NCI-H524 (cell line): ENCODE results near the gene XXYLT1.
A peak's percentile ranks its signal among the peaks of the same experiment; 100 is the strongest.
"Not testable (repeated sequence)": the region's sequence is repeated elsewhere in the genome, so short reads cannot be mapped to it uniquely, and the experiment has no call there.

Experiments
- DNase-seq, 2 experiments: peaks; one replicate each; lab custom pipeline; 2025; lab: John Stamatoyannopoulos, UW

Gene XXYLT1

GRCh38 chr3:195064300-195064931 lies 206.5 kb downstream of the XXYLT1 start:
- DNase-seq = no peak

DNA sequence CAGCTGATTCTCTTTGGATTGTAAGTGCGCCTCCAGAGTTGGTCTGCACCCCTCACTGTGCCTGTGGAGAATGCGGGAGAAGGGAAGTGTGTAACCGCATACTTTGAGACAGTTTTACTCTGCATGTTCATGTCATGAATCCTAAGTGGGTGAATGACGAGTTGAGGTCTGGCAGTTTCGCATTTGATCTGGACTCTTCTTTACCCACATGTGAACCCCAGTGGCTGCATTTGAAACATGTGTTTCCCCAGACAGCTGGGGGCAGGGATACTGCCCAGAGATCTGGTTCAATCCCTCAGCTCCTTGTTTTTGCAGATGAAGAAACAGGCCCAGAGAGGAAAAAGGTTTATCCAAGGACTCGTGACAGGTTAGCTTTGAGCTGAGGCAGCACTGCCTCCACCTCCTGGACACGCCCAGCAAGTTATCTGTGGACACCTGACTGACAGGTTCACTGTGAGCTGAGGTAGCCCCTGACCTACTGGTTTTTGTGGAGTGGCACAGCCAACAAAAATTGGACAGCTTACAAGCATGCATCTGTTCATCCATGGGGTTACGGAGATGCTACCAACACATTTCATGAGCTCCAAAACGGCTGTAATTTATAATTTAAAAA lies 207.3 kb downstream of the XXYLT1 start:
- DNase-seq = no peak

DNA sequence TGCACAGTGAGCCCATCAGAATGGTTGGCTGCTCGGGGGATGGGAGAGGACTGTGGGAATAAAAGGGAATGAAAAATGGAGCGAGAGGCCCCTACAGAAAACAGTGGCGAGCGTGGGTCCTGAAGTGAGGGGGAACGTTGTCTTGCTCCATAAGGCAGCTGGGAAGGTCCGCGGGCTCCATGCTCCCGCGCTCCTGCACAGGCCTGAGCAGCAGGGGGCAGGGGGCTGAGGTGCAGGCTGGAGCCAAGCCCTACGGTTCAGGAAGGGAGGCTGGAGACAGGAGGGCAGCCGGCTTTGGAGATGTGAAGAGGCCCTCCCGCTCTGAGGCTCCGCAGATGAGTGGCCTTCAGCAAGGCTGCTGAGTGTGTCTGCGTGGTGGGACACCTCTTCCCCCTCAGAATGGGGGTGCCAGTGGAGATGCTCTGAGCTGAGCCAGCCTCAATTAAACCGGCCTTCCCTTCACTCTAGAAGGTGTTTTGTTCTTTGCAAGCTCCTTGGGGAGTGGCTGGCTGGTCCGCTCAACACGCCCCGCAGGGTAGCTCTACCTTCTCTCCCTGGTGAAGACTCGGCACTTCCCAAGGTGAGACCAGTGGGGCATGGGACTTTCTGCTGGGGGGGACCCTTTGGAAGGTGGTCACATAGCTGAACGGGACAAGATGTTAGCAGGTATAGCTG lies 208.0 kb downstream of the XXYLT1 start:
- no peak for DNase-seq

DNA sequence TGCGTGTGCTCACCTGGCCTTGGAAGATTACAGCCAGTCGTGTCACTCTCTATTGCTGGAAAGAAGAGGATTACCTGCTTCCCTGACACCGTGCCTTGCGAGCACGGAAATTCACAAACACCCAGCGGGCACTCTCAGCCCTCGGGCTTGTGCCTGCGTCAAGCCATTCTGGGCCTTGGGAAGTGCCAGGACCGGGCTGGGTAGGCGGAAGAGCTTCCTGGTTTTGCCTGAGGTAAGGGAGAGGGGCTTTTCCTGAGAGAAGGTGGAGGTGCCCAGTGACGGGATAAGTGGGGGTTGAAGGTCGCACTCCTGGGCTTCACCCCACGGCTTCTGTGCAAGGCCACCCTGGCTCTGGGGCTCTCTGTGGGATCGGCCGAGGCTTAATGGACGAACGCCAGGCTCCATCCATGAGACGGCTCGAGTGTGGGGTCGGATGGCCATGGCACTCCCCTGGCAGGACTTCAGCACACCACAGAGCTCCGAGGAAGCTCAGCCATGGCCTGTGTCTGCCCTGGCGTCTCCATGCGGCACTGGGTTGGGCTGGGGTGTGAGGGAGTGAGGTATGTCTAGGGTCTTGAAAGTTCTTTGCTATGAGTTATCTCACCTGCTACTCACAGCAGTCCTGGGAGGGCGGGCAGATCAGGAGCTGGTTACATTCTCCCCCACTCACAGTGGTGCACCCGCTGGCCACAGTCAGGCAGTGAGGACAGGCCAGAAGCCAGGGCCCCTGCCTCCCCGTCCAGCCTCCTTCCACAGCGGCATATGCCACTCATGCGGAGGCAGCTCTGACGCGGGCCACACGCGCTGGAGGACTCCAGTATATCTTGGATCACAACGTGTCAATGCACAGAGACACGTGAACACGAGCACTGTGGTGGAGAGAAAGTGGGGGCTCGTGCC lies 209.0 kb downstream of the XXYLT1 start:
- DNase-seq = no peak

DNA sequence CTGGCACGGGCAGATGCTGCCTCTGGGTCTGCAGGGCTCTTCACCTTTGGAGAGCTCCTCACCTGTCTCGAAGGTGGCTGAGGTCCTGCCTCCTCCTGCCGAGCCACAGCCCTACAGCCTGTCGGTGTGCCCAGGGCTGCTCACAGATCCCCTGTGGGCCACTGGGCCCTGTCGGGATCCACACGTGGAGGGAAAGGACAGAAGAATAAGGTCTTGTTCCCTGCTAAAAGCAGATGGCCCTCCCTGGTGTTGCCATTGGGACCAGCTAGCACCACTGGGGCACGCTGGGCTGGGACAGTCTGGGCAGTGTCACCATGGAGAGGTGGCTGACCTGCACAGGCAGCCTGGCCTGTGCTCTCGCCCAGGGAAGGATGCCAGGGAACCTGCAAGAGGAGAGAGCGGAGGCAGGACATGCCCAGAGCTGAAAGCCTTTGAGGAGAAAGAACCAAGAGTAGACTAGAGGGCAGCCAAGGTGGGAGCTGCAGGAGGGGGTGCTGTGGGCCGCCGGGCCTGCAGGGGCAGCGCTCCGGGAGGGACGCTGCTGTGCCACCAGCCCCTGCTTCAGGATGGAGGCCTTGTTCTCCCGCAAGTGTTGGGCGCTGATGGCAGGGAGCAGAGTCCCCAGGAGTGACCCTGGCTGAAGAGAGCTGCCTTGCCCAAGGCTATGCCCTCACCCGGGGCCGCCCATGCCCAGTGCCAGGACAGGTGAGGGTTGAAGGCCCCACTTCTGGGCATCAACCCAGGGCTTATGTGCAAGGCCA lies 210.2 kb downstream of the XXYLT1 start:
- no peak for DNase-seq

- DNase-seq = no peak
These were observed 210.8 kb downstream of the XXYLT1 start for GRCh38 chr3:195060217-195060481.

DNA sequence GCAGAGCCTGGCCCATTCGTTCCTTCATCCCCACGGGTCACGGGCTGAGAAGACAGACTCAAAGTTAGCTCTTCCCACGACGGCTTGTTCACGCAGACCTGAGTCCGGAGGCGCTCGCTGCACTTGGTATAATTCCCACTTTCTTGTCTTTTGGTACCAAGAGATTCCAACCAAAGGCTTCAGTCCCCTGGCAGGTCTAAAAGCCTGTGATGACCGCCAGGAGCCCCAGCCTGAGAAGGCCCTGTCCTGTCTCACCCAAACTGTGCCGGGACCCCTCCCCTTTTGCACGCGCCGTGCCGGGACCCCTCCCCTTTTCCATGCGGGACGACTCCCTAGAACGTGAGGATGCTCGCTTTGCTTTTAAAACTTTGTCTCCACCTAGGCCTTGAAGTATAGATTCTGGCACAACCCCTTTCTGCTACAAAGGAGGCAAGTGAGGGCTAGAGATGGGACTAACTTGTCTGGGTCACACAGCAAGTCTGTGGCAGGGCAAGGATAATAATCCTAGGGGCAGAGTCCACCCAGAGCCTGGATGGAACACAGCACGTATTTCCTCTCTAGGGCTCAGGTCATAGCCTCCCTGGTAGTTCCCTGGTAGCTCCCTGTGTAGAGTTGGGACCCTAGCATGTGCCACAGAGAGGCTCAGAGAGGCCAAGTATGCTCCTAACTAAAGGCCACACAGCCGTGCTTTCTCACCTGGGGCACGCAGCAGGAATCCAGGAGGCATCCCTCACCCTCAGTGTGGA lies 211.3 kb downstream of the XXYLT1 start:
- DNase-seq = no peak

DNA sequence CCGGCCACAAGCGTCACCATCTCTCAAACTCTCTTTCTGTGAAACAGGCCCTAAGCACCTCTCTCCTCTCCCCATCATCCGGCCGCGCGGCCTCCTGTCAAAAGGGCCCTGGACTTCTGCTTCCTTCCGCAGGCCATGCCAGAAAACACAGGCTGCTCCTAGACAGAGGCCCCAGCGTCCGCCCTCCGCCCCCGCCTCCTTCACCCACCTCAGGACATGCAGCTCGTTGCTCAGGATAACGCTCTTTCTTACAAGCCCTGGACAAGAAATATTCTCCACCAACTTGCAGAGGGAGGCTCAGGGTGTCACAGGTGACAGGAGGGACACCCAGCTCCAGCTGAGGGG lies 212.0 kb downstream of the XXYLT1 start:
- no peak for DNase-seq

- DNase-seq = peak; percentile 21 to 61
These were observed 212.5 kb downstream of the XXYLT1 start for GRCh38 chr3:195058336-195059005.

DNA sequence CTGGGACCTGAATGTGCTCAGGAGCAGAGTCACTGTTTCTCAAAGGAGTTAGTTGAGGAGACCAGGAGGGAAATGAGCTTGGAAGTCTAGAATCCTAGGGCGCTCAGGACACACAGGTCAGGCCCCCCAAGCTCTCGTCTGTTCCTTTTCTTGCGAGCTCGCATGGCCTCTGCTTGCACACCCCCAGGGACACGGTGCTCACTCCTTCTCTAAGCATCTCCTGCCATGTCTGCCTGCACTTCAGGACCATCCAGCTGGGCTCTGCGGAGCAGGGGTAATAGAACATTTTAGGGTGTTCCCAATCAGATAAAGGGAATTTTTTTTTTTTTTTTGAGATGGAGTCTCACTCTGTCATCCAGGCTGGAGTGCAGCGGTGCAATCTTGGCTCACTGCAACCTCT lies 213.2 kb downstream of the XXYLT1 start:
- no peak for DNase-seq

- no peak for DNase-seq
These were observed 214.5 kb downstream of the XXYLT1 start for GRCh38 chr3:195056506-195056905.

DNA sequence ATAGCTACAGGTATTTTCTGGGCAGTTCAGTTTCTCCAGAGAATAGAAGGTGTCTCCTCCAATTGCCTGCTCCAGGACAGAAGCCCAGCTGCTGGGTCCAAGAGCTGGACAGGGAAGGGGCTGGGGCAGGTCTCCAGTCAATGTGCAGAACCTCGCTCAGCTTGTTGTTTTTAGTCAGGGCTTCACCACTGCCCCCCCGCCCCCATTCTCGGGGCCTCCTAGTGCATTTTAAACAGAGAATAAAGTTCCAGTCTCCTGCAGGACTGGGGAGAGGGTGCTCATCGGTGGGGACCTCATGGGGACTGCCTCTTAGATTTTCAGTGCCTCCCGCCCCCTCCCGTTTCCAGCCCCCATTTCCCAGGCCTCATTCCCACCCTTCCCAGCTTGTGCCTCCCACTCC lies 216.6 kb downstream of the XXYLT1 start:
- DNase-seq = no peak

DNA sequence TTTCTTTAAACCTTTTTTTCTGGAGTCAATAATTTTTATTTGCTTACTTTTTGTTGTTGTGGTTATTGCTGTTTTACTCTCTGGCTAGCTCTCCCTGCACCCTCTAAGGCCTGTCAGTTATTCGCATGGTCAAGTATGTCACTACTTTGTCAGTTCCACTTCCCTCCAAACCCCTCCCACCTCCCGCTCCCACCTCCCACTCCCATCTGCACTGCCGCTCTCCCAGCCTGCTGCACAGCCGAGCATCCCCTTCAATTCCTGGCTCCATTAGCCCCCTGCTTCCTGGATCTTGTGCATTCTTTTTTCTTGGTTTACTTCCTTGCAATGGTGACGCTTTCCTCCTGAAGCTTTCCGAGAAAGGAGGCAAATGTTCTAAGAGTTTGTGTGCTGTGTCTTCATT lies 218.0 kb downstream of the XXYLT1 start:
- no peak for DNase-seq

DNA sequence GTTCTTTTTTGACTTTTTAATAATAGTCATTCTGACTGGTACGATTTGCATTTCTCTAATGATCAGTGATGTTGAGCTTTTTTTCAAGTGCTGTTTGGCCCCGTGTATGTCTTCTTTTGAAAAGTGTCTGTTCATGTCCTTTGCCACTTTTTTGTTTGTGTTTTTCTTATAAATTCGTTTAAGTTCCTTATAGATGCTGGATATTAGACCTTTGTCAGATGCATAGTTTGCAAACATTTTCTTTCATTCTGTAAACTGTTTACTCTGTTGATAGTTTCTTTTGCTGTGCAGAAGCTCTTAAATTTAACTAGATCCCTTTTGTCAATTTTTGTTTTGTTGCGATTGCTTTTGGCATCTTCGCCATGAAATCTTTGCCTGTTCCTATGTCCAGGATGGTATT lies 220.7 kb downstream of the XXYLT1 start:
- DNase-seq = not testable (repeated sequence)

- DNase-seq = no peak
These were observed 222.7 kb downstream of the XXYLT1 start for GRCh38 chr3:195048059-195048905.

DNA sequence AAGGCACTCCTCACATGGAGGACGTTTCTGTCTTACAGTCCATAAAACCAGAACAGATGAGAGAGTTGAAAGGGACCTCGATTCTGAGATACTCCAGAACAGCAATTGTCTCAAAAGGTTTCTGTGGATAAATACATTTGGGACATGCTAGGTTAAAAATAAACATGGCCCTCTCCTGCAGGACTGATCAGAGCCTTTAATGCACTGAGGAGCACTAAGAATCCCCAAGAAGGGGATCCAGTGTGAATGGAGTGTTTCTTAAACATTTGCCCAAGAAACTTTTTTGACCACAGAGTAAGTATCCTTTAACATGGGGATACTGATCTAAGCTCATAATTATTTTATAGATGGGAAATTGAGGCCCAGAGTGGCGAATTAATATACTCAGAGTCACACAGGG lies 223.4 kb downstream of the XXYLT1 start:
- DNase-seq = no peak

DNA sequence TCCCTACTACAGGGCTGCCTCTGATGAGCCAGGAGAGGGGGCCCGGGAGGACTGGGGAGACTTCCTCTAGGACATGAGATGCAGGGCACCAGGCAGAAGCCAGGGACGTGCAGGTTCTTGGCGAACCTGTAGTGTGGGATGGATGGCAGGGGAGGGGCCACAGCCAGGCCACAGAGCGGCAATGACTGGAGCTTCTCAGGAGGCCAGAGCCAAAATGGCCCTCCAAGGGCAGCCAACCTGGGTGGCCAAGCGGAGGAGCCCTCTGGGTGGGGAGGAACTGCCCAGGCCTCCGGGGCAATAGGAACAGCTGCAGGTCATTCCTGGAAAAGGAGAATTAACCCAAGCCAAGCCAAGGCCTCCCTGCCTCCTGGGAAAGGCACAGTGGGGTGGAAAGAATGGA lies 224.5 kb downstream of the XXYLT1 start:
- DNase-seq = no peak

GRCh38 chr3:195045481-195046210 lies 225.3 kb downstream of the XXYLT1 start:
- no peak for DNase-seq

DNA sequence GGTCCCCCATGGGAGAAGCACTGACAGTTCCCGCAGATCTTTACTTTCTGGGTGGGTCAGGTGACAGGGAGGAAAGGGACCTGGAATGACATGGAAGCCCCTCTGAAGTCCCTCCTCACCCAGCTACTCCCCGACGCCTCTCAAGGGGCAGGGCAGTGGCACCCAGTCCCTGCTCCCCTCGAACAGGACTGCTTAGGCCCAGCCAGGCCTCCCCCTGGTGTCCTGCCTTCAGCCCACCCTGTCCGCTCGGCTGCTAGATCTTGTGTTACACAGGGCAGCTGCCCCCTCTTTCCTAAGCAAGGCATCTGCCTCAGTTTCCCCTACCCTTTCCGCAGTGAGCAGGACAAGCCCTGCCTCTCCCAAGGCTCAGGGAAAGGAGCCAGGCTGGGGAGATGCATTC lies 226.5 kb downstream of the XXYLT1 start:
- no peak for DNase-seq
